GM12875 (cell line): Measurements from ENCODE around the gene CCDC197.

ENCODE experiments used
- H3K4me3 ChIP-seq: one replicate; pipeline ENCODE4 v1.5.1; 2011; ENCODE audit warnings: low read depth, low read length, control low read depth
- TF ChIP-seq, protein P1 (sequence below): IDR thresholded peaks from 2 replicates; pipeline ENCODE4 v1.5.1; 2011; ENCODE audit warnings: low read depth, mild to moderate bottlenecking, control low read depth, inconsistent platforms, low read length, moderate library complexity, borderline replicate concordance; ENCODE audit not compliant: insufficient read depth

The CCDC197 gene

GRCh38 chr14:93978735-93979134, 18.4 kb upstream of the CCDC197 start:
- H3K4me3 ChIP-seq = no peak overlapping the region
- TF ChIP-seq, protein P1, sequence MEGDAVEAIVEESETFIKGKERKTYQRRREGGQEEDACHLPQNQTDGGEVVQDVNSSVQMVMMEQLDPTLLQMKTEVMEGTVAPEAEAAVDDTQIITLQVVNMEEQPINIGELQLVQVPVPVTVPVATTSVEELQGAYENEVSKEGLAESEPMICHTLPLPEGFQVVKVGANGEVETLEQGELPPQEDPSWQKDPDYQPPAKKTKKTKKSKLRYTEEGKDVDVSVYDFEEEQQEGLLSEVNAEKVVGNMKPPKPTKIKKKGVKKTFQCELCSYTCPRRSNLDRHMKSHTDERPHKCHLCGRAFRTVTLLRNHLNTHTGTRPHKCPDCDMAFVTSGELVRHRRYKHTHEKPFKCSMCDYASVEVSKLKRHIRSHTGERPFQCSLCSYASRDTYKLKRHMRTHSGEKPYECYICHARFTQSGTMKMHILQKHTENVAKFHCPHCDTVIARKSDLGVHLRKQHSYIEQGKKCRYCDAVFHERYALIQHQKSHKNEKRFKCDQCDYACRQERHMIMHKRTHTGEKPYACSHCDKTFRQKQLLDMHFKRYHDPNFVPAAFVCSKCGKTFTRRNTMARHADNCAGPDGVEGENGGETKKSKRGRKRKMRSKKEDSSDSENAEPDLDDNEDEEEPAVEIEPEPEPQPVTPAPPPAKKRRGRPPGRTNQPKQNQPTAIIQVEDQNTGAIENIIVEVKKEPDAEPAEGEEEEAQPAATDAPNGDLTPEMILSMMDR = no peak

- TF ChIP-seq, protein P1 = no peak
- H3K4me3 ChIP-seq = no peak overlapping the region
Measured at GRCh38 chr14:93980456-93981201, 16.5 kb upstream of the CCDC197 start.

DNA sequence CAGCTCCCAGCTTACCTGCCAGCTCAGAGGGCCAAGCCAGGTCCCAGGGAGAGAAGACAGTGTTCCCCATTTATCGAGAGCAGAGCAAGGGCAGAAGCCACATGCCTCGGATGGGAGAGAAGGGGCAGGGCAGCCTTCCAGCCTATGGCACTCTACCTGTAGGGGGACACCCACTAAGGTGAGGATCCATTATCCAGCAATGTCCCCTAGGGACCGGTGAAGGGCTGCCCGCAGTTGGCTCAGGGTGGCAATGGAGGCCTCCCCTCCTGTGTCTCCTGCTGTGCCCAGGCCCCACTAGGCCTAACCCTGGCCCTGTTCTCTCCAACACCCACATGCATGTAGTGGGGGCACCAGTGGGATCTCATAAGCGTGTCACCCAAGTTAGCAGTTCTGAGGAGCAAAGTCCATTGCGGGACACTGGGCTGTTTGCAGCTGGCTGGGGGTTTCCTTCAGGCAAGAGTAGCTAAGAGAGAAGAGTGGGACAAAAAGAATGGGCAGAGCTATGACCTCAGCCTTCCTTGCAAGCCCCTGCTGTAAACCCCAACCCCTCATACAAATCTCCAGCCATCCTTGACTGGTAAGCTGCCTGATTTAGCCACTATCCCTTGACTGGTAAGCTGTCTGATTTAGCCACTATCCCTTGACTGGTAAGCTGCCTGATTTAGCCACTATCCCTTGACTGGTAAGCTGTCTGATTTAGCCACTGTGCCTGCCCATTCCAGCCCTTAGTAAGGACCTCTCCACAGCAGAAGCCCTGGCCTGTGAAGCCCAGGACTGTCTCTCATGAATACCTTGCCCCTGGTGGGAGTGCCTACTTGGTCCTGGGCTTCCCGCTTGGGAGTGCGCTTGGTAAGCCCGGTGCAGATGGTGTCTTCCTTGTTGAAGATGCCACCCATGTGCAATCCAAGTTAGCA, 15.5 kb upstream of the CCDC197 start:
- TF ChIP-seq, protein P1 = no peak
- no peak overlapping the region for H3K4me3 ChIP-seq

DNA sequence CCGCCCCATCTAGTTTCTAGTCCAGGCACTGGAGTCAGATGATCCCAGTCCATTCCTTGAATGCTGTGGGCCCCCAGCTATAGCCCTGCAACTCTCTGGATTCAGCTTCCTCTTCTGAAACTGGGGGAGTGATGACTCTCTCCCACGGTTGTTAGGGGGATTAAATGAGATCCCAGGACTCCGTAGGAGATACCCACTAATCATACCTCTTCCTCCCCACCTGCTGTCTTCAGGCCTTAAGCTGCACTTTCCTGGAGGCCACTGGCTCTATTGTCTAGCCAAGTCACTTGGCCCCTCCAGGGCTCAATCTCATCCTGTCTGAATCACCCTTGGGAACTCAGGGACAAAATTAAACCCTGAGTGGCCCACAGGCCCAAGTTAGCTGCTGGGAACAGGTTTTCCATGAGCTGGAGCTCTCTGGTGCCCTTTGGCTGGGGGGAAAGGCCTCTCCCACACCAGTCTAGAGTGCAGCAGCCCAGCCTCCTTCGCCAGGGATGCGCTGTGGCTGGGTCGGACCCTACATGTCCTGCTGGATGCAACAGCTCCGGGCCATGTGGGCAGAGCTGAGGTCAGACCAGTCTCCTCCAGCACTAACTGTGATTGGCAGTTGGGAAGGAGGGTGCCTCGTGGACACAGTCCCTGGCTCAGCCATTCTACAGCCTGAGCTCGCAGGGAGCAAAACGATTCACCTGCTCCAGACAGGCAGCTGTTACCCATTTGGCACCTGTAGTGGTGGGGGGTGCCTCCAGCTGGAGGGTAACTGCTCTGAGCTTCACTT, 14.7 kb upstream of the CCDC197 start:
- TF ChIP-seq, protein P1 = no peak
- H3K4me3 ChIP-seq = no peak overlapping the region

GRCh38 chr14:93984070-93984469, 13.0 kb upstream of the CCDC197 start:
- H3K4me3 ChIP-seq = no peak overlapping the region
- TF ChIP-seq, protein P1 = no peak

DNA sequence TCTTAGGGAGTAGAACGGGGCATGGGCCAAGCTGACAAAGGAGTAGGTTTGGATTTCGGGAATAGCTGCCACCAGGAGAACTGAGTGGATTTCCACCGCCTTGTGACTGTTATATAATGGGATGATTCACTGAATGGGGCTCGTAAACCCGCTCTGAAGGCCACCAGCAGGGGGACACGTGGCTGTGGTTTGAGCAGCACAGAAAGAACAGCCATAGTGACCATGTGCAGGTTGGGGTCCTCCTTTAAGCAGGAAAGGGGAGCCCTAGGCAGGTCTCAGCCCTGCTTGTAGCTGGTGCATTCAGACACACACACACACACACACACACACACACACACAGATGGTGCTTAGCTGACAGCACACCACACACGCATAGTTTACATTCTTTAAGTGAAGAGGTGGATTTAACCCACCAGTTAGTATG, 12.1 kb upstream of the CCDC197 start:
- H3K4me3 ChIP-seq = no peak overlapping the region
- TF ChIP-seq, protein P1 = peak; percentile 34; the same call in 1 of the 2 replicates
